SIG-M5 (cell line): ENCODE measurements around the gene AKR1C2.
"Not testable (repeated sequence)": the region's sequence is repeated elsewhere in the genome, so short reads cannot be mapped to it uniquely, and the experiment has no call there.

ENCODE experiments used
- DNase-seq: peaks from one replicate; lab custom pipeline; 2025; lab: John Stamatoyannopoulos, UW

Gene AKR1C2

GRCh38 chr10:4988000-4988641, 15.5 kb downstream of the AKR1C2 start:
- DNase-seq = not testable (repeated sequence)

- DNase-seq = no peak
Measured at GRCh38 chr10:4984971-4985594, 18.6 kb downstream of the AKR1C2 start.

GRCh38 chr10:4984223-4984622, 19.4 kb downstream of the AKR1C2 start:
- DNase-seq = no peak

- no peak for DNase-seq
Measured at GRCh38 chr10:4983615-4984216, 19.9 kb downstream of the AKR1C2 start.

GRCh38 chr10:4982764-4983226, 20.9 kb downstream of the AKR1C2 start:
- no peak for DNase-seq

DNA sequence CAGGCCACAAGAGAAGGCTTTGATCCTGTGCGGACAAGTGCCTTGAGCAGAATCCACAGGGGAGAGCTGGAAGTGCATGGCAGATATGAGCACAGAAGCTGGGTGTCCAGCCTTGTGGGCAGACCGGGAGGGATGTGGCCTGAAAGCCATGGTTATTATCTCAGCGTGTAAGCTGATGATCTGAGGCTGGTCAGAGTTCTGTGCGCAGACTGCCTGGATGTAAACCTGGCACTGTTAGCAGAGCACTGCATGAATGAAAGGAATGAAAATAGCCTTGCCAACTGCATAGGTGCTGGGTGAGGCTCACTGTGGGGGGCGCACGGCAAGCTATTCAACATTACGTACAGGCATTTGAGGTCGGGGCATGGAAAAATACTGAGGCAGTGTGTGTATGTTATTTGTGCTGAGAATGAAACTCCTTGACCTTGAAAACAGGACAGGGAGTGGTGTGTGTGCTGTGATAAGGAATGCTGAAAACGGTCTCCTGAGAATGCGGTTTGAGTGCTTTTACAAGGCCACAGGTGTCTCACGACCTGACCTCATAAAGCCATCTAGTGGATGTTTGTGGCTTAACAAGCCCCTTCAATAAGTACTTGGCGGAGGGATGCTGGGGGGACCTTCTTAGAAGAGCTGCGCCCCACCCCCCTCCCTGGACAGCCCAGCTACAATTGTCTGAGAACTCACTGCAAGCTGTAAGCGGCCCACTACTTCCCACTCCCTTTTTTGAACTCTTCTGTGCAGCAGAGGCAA, 21.8 kb downstream of the AKR1C2 start:
- DNase-seq = no peak

DNA sequence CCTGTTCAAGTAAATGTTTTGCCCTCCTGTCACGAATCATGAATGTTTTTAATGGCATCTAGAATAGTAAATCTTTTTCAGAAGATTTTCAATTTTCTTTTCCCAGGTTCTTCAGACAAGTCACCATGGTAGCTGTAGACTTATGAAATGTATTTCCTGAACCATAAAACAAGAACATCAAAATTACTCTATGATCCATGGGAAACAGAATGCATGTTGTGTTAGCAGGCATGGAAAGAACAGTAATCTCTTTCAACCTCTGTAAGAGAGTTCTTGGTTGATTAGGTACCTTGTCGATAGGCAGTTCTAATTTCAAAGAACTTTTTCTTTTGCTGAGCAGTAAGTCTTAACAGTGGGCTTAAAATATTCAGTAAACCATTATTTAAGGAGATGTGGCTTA, 22.9 kb downstream of the AKR1C2 start:
- DNase-seq = no peak

GRCh38 chr10:4978870-4979269, 24.8 kb downstream of the AKR1C2 start:
- DNase-seq = no peak

GRCh38 chr10:4977025-4977424, 26.6 kb downstream of the AKR1C2 start:
- DNase-seq = no peak

- not testable (repeated sequence) for DNase-seq
Measured at GRCh38 chr10:4974400-4974799, 29.3 kb downstream of the AKR1C2 start.

DNA sequence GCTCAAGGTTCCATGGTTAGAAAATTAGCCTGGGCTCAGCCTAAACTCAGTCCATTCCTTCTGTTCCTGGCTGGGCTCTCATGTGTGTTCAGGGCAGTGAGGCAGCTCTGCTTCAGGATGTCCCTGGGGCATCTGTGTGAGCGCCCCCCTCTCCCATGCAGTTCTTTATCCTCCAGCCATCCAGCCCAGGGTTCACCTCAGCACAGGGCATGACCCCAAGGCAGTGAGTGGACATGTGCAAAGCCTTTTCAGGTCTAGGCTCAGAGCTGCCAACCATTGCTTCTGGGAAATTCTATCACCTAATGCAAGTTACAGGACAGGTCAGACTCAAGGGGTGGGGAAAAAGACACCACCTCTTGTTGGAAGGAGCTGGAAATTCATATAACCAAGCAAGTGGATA, 30.4 kb downstream of the AKR1C2 start:
- DNase-seq = not testable (repeated sequence)

GRCh38 chr10:4972369-4973142, 31.1 kb downstream of the AKR1C2 start:
- not testable (repeated sequence) for DNase-seq

- not testable (repeated sequence) for DNase-seq
Measured at GRCh38 chr10:4970362-4970761, 33.3 kb downstream of the AKR1C2 start.

GRCh38 chr10:4969289-4969688, 34.4 kb downstream of the AKR1C2 start:
- DNase-seq = not testable (repeated sequence)

GRCh38 chr10:4967189-4967588, 36.5 kb downstream of the AKR1C2 start:
- DNase-seq = not testable (repeated sequence)

- not testable (repeated sequence) for DNase-seq
Measured at GRCh38 chr10:4965763-4966162, 37.9 kb downstream of the AKR1C2 start.

DNA sequence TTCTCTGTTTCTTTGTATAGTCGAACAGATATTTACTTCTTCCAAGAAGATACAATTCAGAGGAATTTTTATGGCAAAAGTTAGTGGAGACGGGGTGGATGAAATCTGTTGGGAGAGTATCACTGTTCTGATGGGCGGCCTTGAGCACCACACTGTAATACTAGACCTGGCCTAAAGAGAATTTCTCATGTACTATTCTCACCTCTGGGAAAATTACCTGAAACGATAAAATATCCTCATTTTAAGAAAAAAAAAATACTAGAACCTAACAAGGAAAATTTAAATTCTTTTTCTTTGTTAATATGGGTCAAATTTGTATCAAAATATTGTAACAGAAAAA, 39.9 kb downstream of the AKR1C2 start:
- DNase-seq = not testable (repeated sequence)

GRCh38 chr10:4962876-4963814, 40.5 kb downstream of the AKR1C2 start, which contains the start of gene AKR1C1:
Gene AKR1C1, plus strand, starts transcription at chr10:4963415. Its CDS starts 30 bp downstream, at chr10:4963445.
- not testable (repeated sequence) for DNase-seq

- not testable (repeated sequence) for DNase-seq
Measured at GRCh38 chr10:4962308-4962707, 41.3 kb downstream of the AKR1C2 start.

DNA sequence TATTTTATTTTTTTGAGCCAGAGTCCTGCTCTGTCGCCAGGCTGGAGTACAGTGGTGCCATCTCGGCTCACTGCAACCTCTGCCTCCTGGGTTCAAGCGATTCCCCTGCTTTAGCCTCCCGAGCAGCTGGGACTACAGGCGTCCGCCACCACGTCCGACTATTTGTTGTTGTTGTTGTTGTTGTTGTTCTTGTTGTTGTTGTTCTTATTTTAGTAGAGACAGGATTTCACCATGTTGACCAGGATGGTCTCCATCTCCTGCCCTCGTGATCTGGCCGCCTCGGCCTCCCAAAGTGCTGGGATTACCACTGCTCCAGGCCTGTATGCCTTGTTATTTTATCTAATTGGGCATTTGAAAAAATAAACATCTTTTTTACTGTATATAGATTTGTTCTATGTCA, 42.1 kb downstream of the AKR1C2 start:
- DNase-seq = not testable (repeated sequence)
